ENCODE data around the gene FGF11.
"Not testable (repeated sequence)": the region's sequence is repeated elsewhere in the genome, so short reads cannot be mapped to it uniquely, and the experiment has no call there.

Gene FGF11

GRCh38 chr17:7464081-7464480 lies 24.8 kb downstream of the FGF11 start:
- DNase-seq, result no peak

GRCh38 chr17:7465597-7466275 lies 26.4 kb downstream of the FGF11 start:
- DNase-seq, result no peak

GRCh38 chr17:7466318-7466638 lies 27.0 kb downstream of the FGF11 start:
- DNase-seq, result no peak

GRCh38 chr17:7466639-7467341 lies 27.5 kb downstream of the FGF11 start:
- DNase-seq, result no peak

- DNase-seq, result no peak
These were observed 28.2 kb downstream of the FGF11 start for GRCh38 chr17:7467498-7467897.

- DNase-seq, result no peak
These were observed 29.0 kb downstream of the FGF11 start for GRCh38 chr17:7468290-7468689.

- DNase-seq, result no peak
These were observed 29.6 kb downstream of the FGF11 start for GRCh38 chr17:7468804-7469389.

GRCh38 chr17:7469843-7470242 lies 30.5 kb downstream of the FGF11 start:
- not testable (repeated sequence) for DNase-seq

- not testable (repeated sequence) for DNase-seq
These were observed 31.2 kb downstream of the FGF11 start for GRCh38 chr17:7470457-7470973.

GRCh38 chr17:7471729-7472128 lies 32.4 kb downstream of the FGF11 start:
- DNase-seq, result no peak

GRCh38 chr17:7474767-7475166 lies 35.5 kb downstream of the FGF11 start:
- not testable (repeated sequence) for DNase-seq

- no peak for DNase-seq
These were observed 36.6 kb downstream of the FGF11 start for GRCh38 chr17:7475764-7476422.

GRCh38 chr17:7476494-7476893 lies 37.2 kb downstream of the FGF11 start:
- no peak for DNase-seq

GRCh38 chr17:7476951-7477350 lies 37.6 kb downstream of the FGF11 start:
- no peak for DNase-seq

GRCh38 chr17:7477392-7478275 lies 38.3 kb downstream of the FGF11 start:
- DNase-seq, result no peak

GRCh38 chr17:7478276-7479212 lies 39.2 kb downstream of the FGF11 start:
- DNase-seq, result peak; percentile 56

GRCh38 chr17:7479213-7480088 lies 40.1 kb downstream of the FGF11 start, which contains the start of gene ZBTB4:
Gene ZBTB4 (minus strand): TSS chr17:7479631. CDS start chr17:7466801, 12,830 bp downstream.
- DNase-seq, result peak; percentile 41

GRCh38 chr17:7480089-7480384 lies 40.7 kb downstream of the FGF11 start:
- no peak for DNase-seq

GRCh38 chr17:7481275-7481674 lies 42.0 kb downstream of the FGF11 start, which contains the start of gene SLC35G6:
Gene SLC35G6 (plus strand): TSS chr17:7481446. CDS start chr17:7481517, 71 bp downstream.
- not testable (repeated sequence) for DNase-seq
